Kidney (tissue), 14 donors: ENCODE measurements around the gene PTPRM. TPM values are rescaled to one million over a fixed set of nuclear protein-coding genes. Genes with fewer than 3 reads are reported as not detected.

Experiments
- DNase-seq, 5 donors: peaks; one replicate each; pipeline ENCODE4 v3.0.0-alpha.2; 2013 to 2020
- FAIRE-seq: peaks from 2 replicates; lab custom pipeline; 2012; peaks lifted over from hg19 to GRCh38; lab: Jason Lieb, UNC
- H3K27ac ChIP-seq, 2 donors: one replicate each; pipeline ENCODE4 v1.7.0; 2013; ENCODE audit warnings: low read depth in 2 of 2, low read length in 2 of 2, inconsistent platforms in 1 of 2
- H3K27me3 ChIP-seq: one replicate; pipeline ENCODE4 v1.7.1; 2013; ENCODE audit warnings: low read length, inconsistent platforms; ENCODE audit not compliant: control insufficient read depth, insufficient read depth
- H3K36me3 ChIP-seq, 3 donors: one replicate each; pipeline versions ENCODE4 v1.7.0 to v1.7.1; 2013; ENCODE audit warnings: low read length in 3 of 3, control low read depth in 1 of 3, inconsistent platforms in 1 of 3; ENCODE audit not compliant: insufficient read depth in 3 of 3, control insufficient read depth in 2 of 3
- H3K4me1 ChIP-seq, 3 donors: one replicate each; pipeline versions ENCODE4 v1.7.0 to v1.7.1; 2013; ENCODE audit warnings: low read length in 3 of 3, inconsistent platforms in 1 of 3, low read depth in 1 of 3; ENCODE audit not compliant: control insufficient read depth in 2 of 3, insufficient read depth in 2 of 3
- H3K4me3 ChIP-seq, 3 donors: one replicate each; pipeline versions ENCODE4 v1.7.0 to v1.8.1; 2013; ENCODE audit warnings: low read length in 3 of 3, control low read depth in 1 of 3, inconsistent platforms in 1 of 3
- H3K9ac ChIP-seq, 3 donors: one replicate each; pipeline versions ENCODE4 v1.7.0 to v1.7.1; 2013; ENCODE audit warnings: low read length in 3 of 3, control low read depth in 1 of 3, inconsistent platforms in 1 of 3
- H3K9me3 ChIP-seq, 3 donors: one replicate each; pipeline versions ENCODE4 v1.7.0 to v1.7.1; 2013; ENCODE audit warnings: low read length in 3 of 3, control low read depth in 1 of 3, inconsistent platforms in 1 of 3; ENCODE audit not compliant: control insufficient read depth in 2 of 3, insufficient read depth in 1 of 3
- intact Hi-C: fragments of 100-400 bp; cut with DNase I; formaldehyde crosslinking; loops from one replicate; pipeline ENCODE4 v1.11.1; 2022
- polyA plus RNA-seq: library from polyadenylated mRNA; stranded (reverse); fragments of 350-450 nt; fragmentation: Illumina TruSeq; extraction: RNeasy Lipid Tissue Mini Kit (QIAGEN cat#74804); gene quantifications from one replicate; pipeline ENCODE4 v1.2.3, GENCODE V29; 2014; ENCODE audit warnings: low read depth, low replicate concordance; ENCODE audit not compliant: insufficient read depth
- total RNA-seq: library from RNA; stranded (reverse); fragmentation: NEBNext Ultra II Directional; extraction: Animal tissue kit (Norgen Biotek cat#: 25700); gene quantifications from one replicate; pipeline ENCODE4 v1.2.1, GENCODE V29; 2021
- TF ChIP-seq, protein P1 (sequence below): IDR thresholded peaks from 3 replicates; pipeline ENCODE4 v1.5.1; 2012; ENCODE audit warnings: mild to moderate bottlenecking, moderate library complexity, borderline replicate concordance; ENCODE audit not compliant: insufficient read depth; ENCODE audit errors: extremely low read depth
- donor health status: control.
- donor health status: control.
- donor health status: control.
- donor health status: control.
- donor health status: control.
- donor health status: DM: yes; HTN: yes; CAD: no.
- donor health status: Normal renal cell carcinoma (clear cell type).

Gene PTPRM
- total and polyA plus RNA-seq, 2 donors from 2014 or later: 52.4 to 98.9 TPM

DNA sequence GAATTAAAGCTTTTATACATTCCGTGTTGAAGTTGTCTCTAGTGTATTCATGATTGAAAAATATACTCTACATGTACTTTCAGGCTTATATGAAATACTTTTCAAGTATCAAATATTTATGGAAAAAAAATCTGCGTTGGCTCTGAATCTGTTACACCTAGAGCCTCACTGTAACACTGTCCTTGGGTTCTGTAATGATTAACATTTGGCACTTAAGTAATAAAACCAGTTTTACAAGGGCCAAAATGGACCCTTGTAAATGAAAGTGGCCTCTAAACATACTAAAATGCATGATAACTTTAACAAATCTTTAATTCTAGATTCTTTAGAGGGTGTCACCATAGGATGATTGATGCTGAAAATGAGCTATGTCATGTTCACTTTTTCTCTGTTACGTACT, 162.8 kb downstream of the PTPRM start:
- intact Hi-C loops: no loop called here
- DNase-seq (peak in 1 of 5 donors; percentile 37), FAIRE-seq (peak; percentile 77)
- H3K27ac ChIP-seq: peak overlapping the region in 1 of 2 donors; percentile 41
- no peak overlapping the region for H3K4me3 ChIP-seq
- TF ChIP-seq, protein P1, sequence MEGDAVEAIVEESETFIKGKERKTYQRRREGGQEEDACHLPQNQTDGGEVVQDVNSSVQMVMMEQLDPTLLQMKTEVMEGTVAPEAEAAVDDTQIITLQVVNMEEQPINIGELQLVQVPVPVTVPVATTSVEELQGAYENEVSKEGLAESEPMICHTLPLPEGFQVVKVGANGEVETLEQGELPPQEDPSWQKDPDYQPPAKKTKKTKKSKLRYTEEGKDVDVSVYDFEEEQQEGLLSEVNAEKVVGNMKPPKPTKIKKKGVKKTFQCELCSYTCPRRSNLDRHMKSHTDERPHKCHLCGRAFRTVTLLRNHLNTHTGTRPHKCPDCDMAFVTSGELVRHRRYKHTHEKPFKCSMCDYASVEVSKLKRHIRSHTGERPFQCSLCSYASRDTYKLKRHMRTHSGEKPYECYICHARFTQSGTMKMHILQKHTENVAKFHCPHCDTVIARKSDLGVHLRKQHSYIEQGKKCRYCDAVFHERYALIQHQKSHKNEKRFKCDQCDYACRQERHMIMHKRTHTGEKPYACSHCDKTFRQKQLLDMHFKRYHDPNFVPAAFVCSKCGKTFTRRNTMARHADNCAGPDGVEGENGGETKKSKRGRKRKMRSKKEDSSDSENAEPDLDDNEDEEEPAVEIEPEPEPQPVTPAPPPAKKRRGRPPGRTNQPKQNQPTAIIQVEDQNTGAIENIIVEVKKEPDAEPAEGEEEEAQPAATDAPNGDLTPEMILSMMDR: no peak
- H3K27me3 ChIP-seq: no peaks in the 10 kb centered on the region
- H3K36me3 ChIP-seq: no peaks in the 10 kb centered on the region
- H3K9ac ChIP-seq: no peak overlapping the region
- H3K9me3 ChIP-seq: no peaks in the 10 kb centered on the region
- peaks cover 0 to 10% (median 10%) of the 10 kb centered on the region in 3 donors for H3K4me1 ChIP-seq

DNA sequence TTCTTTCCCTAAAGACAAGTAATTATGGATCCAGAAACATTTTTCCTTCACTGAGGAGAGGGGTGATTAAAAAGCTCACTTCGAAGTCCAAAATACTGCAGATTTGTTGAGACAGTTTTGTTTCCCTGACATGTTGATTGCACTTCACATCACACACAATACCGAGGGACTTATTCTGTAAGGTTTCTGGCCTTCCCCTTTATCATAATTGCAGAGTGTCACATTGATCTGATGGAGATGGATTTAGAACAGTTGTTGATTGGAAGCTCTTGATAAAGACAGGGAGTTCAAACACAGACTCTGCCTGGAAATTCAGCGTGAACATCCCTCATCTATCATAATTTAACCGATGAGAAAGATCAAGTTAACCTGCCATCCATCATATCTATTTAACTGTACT, 163.6 kb downstream of the PTPRM start:
- Histone ChIP-seq H3K9ac (no peak overlapping the region), H3K36me3 (no peaks in the 10 kb centered on the region), H3K4me1 (peaks cover 0 to 11% (median 11%) of the 10 kb centered on the region in 3 donors), H3K27me3 (no peaks in the 10 kb centered on the region), H3K27ac (no peak overlapping the region), H3K9me3 (no peaks in the 10 kb centered on the region), H3K4me3 (no peak overlapping the region)
- DNase-seq (no peak), FAIRE-seq (no peak)
- TF ChIP-seq, protein P1: no peak
- intact Hi-C loops: no loop called here

DNA sequence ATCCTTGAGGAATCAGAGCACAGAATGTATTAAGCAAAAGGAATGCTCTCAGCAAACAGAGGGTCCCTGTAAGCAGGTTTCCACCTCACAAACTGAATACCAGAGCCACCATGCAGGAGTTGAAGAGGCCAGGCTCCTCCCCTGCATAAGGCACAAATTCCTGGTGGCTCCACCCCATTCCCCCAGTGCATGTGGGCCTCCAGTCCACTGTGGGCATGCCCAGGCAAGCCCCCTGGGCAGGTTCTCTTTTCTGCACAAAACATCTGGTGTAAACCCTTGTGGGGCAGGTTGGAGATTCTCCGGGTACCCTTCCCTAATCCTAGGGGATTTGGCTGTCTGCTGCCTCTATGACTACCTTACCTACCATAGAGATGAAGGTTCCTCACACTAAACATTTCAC, 166.5 kb downstream of the PTPRM start:
- intact Hi-C loops: no loop called here
- no peak for FAIRE-seq
- DNase-seq: no peak

More for the DNA sequence above, 166.5 kb downstream of the PTPRM start:
- Histone ChIP-seq H3K4me1 (peaks cover 0 to 13% (median 5%) of the 10 kb centered on the region in 3 donors), H3K27me3 (no peaks in the 10 kb centered on the region), H3K27ac (no peak overlapping the region), H3K9ac (no peak overlapping the region), H3K9me3 (no peaks in the 10 kb centered on the region), H3K4me3 (no peak overlapping the region), H3K36me3 (no peaks in the 10 kb centered on the region)
- TF ChIP-seq, protein P1: no peak
